MG63 (cell line): ENCODE results near the gene CD9. TPM values are rescaled to one million over a fixed set of nuclear protein-coding genes. Genes with fewer than 3 reads are reported as not detected.

Experiments used
- DNase-seq: peaks from one replicate; pipeline ENCODE4 v3.0.0-alpha.2; 2020
- H3K27me3 ChIP-seq: fragments of 250-450 bp; sonication (Bioruptor Pico); 2 replicates; pipeline ENCODE4 v1.5.1; 2020; ENCODE audit warnings: mild to moderate bottlenecking, moderate library complexity
- H3K36me3 ChIP-seq: fragments of 250-450 bp; sonication (Bioruptor Pico); 2 replicates; pipeline ENCODE4 v1.5.1; 2020; ENCODE audit warnings: mild to moderate bottlenecking, moderate library complexity
- H3K4me3 ChIP-seq: fragments of 250-450 bp; sonication (Bioruptor Pico); 2 replicates; pipeline ENCODE4 v1.5.1; 2020; ENCODE audit warnings: mild to moderate bottlenecking, moderate library complexity
- H3K9me3 ChIP-seq: fragments of 250-450 bp; sonication (Bioruptor Pico); 2 replicates; pipeline ENCODE4 v1.5.1; 2020; ENCODE audit warnings: mild to moderate bottlenecking, moderate library complexity
- total RNA-seq: library from RNA; depleted of rRNA; stranded (reverse); fragments of >200 nt; shearing (Covaris generic); gene quantifications from 2 replicates; pipeline ENCODE4 v1.2.3, GENCODE V29; 2014; ENCODE audit warnings: low replicate concordance

The CD9 gene
- total RNA-seq, 1 experiment from 2014 or later: 98.2 TPM

- no peaks in the 10 kb centered on the region for H3K36me3 ChIP-seq
- H3K4me3 ChIP-seq: no peak overlapping the region
- no peak for DNase-seq
- H3K27me3 ChIP-seq: no peaks in the 10 kb centered on the region
- no peaks in the 10 kb centered on the region for H3K9me3 ChIP-seq
These were observed 7.4 kb upstream of the CD9 start for GRCh38 chr12:6192604-6193380.

GRCh38 chr12:6193853-6194815 is 6.1 kb upstream of the CD9 start:
- H3K4me3 ChIP-seq: no peak overlapping the region
- H3K9me3 ChIP-seq: no peaks in the 10 kb centered on the region
- H3K36me3 ChIP-seq: no peaks in the 10 kb centered on the region
- DNase-seq: no peak
- no peaks in the 10 kb centered on the region for H3K27me3 ChIP-seq

DNA sequence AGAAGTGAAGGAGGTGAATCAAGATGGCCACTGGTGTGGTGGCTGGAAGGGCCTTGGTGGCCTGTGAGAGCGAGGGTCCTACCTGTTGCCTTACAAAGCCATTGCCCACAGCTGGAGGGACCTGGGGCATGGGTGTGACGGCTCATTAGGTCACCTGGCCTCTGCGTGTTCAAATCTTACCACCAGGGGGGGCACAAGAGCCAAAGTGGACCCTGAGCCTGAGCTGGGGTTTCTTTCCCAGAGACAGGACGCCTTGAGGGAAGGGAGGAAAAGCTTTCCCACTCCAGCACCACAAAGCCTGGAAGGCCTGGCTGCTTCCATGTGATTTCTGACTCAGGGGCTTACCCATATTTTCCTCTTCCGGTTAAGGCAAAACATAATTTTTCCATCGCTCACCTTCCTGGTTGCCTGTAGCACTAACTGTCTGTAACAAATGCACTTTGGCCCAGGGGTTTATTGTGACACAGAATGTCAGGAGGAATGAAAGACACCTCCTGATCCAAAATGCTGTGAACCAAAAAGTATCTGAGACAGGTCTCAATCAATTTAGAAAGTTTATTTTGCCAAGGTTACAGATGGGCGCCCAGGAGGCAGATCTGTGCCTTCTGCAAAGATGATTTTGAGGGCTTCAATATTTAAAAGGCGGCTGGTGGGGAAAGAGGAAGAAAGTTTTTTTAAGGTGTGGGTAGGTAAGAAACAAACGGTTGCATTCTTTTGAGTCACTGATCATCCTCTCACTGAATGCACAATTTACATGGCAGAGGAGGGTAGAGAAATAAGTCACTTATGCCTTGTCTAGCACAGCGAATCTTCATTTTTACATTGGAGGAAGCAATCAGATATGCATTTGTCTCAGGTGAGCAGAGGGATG is 4.3 kb upstream of the CD9 start:
- Histone ChIP-seq H3K9me3 (no peaks in the 10 kb centered on the region), H3K27me3 (no peaks in the 10 kb centered on the region), H3K4me3 (no peak overlapping the region), H3K36me3 (no peaks in the 10 kb centered on the region)
- DNase-seq: peak; percentile 85

DNA sequence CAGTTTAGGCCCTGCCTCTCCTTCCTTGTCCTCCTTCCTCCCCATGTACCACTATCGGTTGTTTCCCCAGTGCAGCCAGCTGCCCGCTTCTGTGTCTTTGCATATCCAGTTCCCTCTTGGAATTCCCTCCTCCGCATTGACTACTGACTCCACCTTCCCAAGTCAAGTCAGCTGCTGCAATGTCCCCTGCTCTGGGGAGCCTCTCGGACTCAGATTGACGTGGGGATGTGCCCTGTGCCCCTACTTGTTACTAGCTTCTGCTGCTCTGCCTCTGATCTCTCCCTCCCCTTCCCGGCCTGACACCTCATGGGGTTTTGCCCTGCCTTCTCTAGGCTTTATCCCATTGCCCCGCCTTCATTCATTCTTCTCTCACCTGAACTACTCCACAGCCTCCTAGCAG is 2.1 kb upstream of the CD9 start:
- no peak overlapping the region for H3K4me3 ChIP-seq
- H3K36me3 ChIP-seq: peaks cover 12% of the 10 kb centered on the region
- no peaks in the 10 kb centered on the region for H3K9me3 ChIP-seq
- no peak for DNase-seq
- H3K27me3 ChIP-seq: no peaks in the 10 kb centered on the region

DNA sequence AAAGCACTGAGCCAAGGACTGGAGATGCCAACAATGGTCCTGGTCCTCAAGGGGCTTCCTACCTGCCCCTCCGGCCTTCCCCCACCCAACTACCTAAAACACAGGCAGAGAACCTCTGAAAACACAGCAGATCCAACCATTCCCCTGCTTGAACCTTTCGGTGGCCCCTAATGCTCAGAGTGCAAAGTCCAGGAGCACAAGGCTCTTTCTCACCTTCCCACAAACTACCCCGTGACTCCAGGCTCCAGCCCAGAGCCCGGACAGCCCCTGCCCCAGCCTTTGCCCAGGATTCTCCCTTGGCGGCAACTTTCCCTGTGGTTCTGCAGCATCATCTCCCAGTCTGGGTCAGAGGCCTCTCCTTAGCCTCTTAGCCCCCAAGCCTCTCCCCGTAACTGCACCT is 1.6 kb upstream of the CD9 start:
- H3K36me3 ChIP-seq: peaks cover 12% of the 10 kb centered on the region
- H3K27me3 ChIP-seq: no peaks in the 10 kb centered on the region
- no peak for DNase-seq

GRCh38 chr12:6198985-6199530 is 1.1 kb upstream of the CD9 start:
- no peaks in the 10 kb centered on the region for H3K9me3 ChIP-seq
- DNase-seq: no peak
- H3K27me3 ChIP-seq: no peaks in the 10 kb centered on the region
- H3K4me3 ChIP-seq: no peak overlapping the region
- peaks cover 16% of the 10 kb centered on the region for H3K36me3 ChIP-seq

More for the DNA sequence above, 1.6 kb upstream of the CD9 start:
- Histone ChIP-seq H3K4me3 (no peak overlapping the region), H3K9me3 (no peaks in the 10 kb centered on the region)

DNA sequence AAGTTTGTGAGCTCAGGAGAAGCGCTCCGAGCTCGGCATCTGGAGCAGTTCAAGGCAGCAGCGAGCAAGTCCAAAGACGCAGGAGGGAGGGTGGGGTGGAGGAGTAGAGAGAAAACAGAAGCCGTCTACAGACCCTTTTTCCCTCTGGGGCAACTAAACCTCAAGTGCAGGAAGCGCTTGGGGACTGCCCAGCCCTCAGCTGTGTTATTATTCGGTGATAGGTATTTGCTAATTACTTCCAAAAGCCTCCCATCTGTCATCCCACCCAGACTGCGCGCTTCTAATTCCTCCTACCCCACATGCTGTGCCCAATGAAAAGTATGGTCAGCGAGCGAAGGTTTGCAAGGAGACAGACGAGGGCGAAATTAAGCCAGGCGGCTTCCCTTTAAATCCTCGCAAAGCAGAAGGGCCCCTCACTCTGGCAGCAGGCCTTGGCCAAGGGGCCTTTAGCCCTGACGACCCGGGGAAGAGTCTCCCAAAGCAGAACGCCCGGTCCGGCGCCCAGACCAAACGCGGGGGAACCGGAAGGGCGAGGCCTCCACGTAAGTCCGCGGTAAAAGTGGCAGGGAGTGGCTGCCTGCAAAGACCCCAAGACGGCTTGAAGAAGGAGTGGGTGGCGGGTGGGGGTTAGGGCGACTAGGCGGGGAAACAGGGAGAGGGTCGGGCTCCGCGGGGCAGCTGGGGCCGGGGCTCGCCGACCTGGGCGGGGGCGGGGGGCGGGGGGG is 507 bp upstream of the CD9 start:
- no peaks in the 10 kb centered on the region for H3K27me3 ChIP-seq
- H3K4me3 ChIP-seq: peak overlapping the region; percentile 62

GRCh38 chr12:6201213-6201608 is 1.0 kb downstream of the CD9 start:
- Histone ChIP-seq H3K27me3 (no peaks in the 10 kb centered on the region), H3K9me3 (no peaks in the 10 kb centered on the region), H3K36me3 (peaks cover 29% of the 10 kb centered on the region), H3K4me3 (peak overlapping the region; percentile 62)
- DNase-seq: peak; percentile 33

More for the DNA sequence above, 507 bp upstream of the CD9 start:
- peak; percentile 61 for DNase-seq
- H3K36me3 ChIP-seq: peaks cover 21% of the 10 kb centered on the region
- H3K9me3 ChIP-seq: no peaks in the 10 kb centered on the region

GRCh38 chr12:6201826-6202225 is 1.6 kb downstream of the CD9 start:
- Histone ChIP-seq H3K9me3 (no peaks in the 10 kb centered on the region), H3K36me3 (peaks cover 32% of the 10 kb centered on the region), H3K27me3 (no peaks in the 10 kb centered on the region), H3K4me3 (peak overlapping the region; percentile 62)
- DNase-seq: no peak

DNA sequence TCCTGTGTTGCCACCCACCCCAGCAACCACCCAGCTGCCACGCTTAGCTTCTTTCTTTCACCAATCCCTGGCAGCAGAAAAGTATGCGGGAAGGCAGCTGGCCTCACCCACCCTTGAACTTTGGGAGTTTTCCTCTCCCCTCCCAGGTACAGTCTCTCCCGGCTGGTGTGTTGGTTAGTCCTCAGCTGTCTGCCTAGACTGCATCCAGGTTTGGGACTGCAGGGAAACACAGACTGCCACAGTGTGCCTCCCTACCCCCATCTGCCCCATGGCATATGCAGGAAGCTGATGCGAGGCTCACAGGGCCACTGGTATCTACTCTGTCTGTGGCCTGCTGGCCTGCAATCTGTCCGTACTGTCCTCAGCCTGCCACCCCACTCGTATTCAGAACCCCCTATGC is 2.1 kb downstream of the CD9 start:
- H3K27me3 ChIP-seq: no peaks in the 10 kb centered on the region
- H3K36me3 ChIP-seq: peaks cover 37% of the 10 kb centered on the region
- H3K9me3 ChIP-seq: no peaks in the 10 kb centered on the region
- DNase-seq: no peak
- H3K4me3 ChIP-seq: no peak overlapping the region; the same call in 1 of the 2 replicates

- Histone ChIP-seq H3K4me3 (no peak overlapping the region), H3K36me3 (peaks cover 41% of the 10 kb centered on the region), H3K9me3 (no peaks in the 10 kb centered on the region), H3K27me3 (no peaks in the 10 kb centered on the region)
- no peak for DNase-seq
These were observed 2.6 kb downstream of the CD9 start for GRCh38 chr12:6202846-6203245.

- H3K36me3 ChIP-seq: peaks cover 42% of the 10 kb centered on the region
- no peaks in the 10 kb centered on the region for H3K9me3 ChIP-seq
- DNase-seq: no peak
- H3K4me3 ChIP-seq: no peak overlapping the region
- H3K27me3 ChIP-seq: no peaks in the 10 kb centered on the region
These were observed 3.4 kb downstream of the CD9 start for GRCh38 chr12:6203601-6204000.

DNA sequence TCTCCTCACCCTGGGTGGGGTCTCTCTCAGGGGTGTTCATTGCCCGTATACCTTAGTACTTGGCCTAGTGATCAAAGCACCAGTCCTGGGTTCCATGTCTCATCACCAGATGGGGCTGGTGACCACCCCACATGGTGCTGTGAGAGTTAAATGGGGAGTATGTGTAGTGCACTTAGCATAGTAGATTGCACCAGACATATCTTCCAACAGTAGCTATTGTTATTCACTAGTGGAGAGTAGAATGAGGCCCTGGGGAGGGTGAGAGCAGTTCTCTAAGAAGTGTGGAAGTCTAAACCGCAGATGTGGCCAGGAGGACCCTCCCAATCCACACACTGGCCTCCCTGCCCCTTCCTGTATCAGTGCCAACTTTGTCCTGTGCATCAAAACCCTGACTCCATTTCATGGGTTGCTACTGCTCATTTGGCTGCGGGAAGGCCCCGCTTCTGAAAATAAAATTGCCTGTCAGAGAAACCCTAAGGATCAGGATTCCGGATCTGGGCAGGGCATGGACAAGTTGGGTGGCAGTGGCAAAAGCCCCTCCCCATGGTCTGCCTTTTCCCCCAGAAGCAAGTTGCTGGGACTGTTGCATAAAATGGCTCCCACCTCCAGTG is 4.4 kb downstream of the CD9 start:
- no peaks in the 10 kb centered on the region for H3K27me3 ChIP-seq
- no peaks in the 10 kb centered on the region for H3K9me3 ChIP-seq
- no peak for DNase-seq
- no peak overlapping the region for H3K4me3 ChIP-seq
- H3K36me3 ChIP-seq: peaks cover 49% of the 10 kb centered on the region

DNA sequence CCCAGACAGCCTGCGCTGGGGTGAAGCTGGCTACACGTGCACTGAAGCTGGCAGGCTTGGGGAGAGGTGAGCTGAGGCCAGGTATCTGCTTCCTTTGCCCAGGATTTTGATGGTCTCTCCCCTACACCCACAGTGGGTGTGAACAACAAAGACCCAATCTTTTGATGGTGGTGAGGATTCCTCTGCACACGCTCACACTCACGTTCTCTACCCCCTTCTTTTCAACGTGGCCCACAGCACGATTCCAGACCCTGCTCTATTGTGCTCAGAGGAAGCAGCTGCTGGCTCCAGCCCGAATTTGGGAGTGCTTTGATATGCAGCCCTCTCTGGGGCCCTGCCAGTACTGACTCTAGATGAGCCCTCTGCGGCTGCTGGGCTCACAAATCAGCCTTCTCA is 4.9 kb downstream of the CD9 start:
- DNase-seq: peak; percentile 73
- H3K36me3 ChIP-seq: peaks cover 49% of the 10 kb centered on the region
- no peak overlapping the region for H3K4me3 ChIP-seq
- H3K9me3 ChIP-seq: no peaks in the 10 kb centered on the region
- no peaks in the 10 kb centered on the region for H3K27me3 ChIP-seq

- no peaks in the 10 kb centered on the region for H3K9me3 ChIP-seq
- no peak overlapping the region for H3K4me3 ChIP-seq
- no peak for DNase-seq
- H3K27me3 ChIP-seq: no peaks in the 10 kb centered on the region
- peaks cover 49% of the 10 kb centered on the region for H3K36me3 ChIP-seq
These were observed 5.6 kb downstream of the CD9 start for GRCh38 chr12:6205761-6206160.
